ENCODE results near the gene WDFY2. TPM values are rescaled to one million over a fixed set of nuclear protein-coding genes. Genes with fewer than 3 reads are reported as not detected.

WDFY2 gene
- total RNA-seq, 4 donors from 2014 or later = 6.0 to 11.3 (median 9.7) TPM

DNA sequence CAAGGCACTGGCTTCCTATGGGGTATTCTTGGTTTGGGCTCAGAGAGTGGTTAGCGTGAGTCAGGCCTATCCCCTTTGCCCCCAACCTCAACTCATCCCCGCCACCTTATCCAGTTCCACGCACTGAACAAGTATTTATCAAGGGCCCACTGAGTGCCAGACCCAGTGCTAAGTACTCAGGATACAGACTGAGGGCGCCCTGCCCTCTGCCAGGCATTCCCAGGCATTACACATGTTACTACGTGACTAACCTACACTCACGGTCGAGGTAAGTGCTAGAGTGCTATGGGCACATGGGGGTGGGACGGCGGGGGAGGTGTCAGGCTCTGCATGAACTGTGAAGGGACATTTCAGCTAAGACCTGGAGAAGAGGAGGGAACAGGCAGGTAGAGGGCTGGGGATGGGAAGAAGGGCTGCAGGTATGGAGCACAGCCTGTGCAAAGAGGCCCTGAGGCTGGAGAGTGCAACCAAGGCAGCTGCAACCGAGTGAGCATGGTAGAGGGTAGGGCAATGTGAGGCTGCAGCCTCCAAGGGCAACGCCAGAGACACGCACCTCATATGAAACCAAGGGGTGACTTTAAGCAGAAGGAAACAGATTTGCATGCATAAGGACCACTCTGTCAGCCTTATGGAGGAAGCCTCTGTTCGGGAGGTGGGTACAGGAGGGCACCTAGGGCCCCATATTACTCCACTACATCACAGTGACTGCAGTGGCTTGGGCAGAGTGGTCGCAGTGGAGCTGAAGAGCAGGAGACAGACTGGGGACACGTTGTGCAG is 197.2 kb downstream of the WDFY2 start:
- Histone ChIP-seq H3K4me3 (no peak overlapping the region), H3K27ac (no peak overlapping the region), H3K9me3 (no peaks in the 10 kb centered on the region), H3K4me1 (peaks cover 0 to 19% (median 0%) of the 10 kb centered on the region in 4 donors), H3K27me3 (no peaks in the 10 kb centered on the region), H3K36me3 (no peaks in the 10 kb centered on the region)
- peak in 2 of 6 experiments; percentile 24 to 29 for TF ChIP-seq CTCF (IDR thresholded peaks at IDR 0.05)
- no peak for TF ChIP-seq POLR2A (IDR thresholded peaks at IDR 0.05)
- no peak for DNase-seq

GRCh38 chr13:51782026-51782710 is 197.9 kb downstream of the WDFY2 start:
- peak in 1 of 3 donors; percentile 66 for DNase-seq
- Histone ChIP-seq H3K4me3 (no peak overlapping the region), H3K27me3 (no peaks in the 10 kb centered on the region), H3K9me3 (no peaks in the 10 kb centered on the region), H3K36me3 (no peaks in the 10 kb centered on the region), H3K27ac (no peak overlapping the region), H3K4me1 (peaks cover 0 to 22% (median 0%) of the 10 kb centered on the region in 4 donors)
- TF ChIP-seq POLR2A (IDR thresholded peaks at IDR 0.05) (no peak), CTCF (IDR thresholded peaks at IDR 0.05) (no peak)

- Histone ChIP-seq H3K27ac (no peak overlapping the region), H3K4me3 (no peak overlapping the region), H3K36me3 (no peaks in the 10 kb centered on the region), H3K27me3 (no peaks in the 10 kb centered on the region), H3K4me1 (peaks cover 0 to 22% (median 0%) of the 10 kb centered on the region in 4 donors), H3K9me3 (no peaks in the 10 kb centered on the region)
- TF ChIP-seq POLR2A (IDR thresholded peaks at IDR 0.05) (no peak), CTCF (IDR thresholded peaks at IDR 0.05) (no peak)
- no peak for DNase-seq
These were observed 199.3 kb downstream of the WDFY2 start for GRCh38 chr13:51783428-51784094.

DNA sequence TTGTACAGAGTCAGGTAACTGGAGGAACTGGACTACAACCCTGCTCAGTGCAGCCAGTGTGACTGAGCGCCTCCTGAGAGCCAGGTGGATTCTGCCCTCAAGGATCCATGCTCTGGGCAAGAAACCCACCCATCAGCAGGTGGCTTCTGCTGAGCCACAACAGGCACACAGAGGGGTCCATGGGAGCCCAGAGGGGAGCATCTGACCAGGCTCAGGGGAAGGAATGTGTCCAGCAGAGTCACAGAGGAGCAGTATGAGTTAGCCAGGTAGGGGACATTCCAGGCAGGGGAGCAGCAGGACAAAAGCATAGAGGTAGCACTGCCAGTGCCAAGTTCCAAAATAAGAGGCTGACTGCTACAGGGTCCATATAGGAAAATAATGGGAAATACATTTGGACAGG is 199.8 kb downstream of the WDFY2 start:
- no peaks in the 10 kb centered on the region for H3K9me3 ChIP-seq
- no peak overlapping the region for H3K27ac ChIP-seq
- H3K4me1 ChIP-seq = peaks cover 0 to 22% (median 0%) of the 10 kb centered on the region in 4 donors
- TF ChIP-seq POLR2A (IDR thresholded peaks at IDR 0.05) (no peak), CTCF (IDR thresholded peaks at IDR 0.05) (no peak)
- peak in 1 of 3 donors; percentile 40 for DNase-seq
- no peaks in the 10 kb centered on the region for H3K27me3 ChIP-seq
- H3K36me3 ChIP-seq = no peaks in the 10 kb centered on the region
- no peak overlapping the region for H3K4me3 ChIP-seq

- TF ChIP-seq CTCF (IDR thresholded peaks at IDR 0.05) = no peak
- TF ChIP-seq POLR2A (IDR thresholded peaks at IDR 0.05) = no peak
- peaks cover 0 to 22% (median 0%) of the 10 kb centered on the region in 4 donors for H3K4me1 ChIP-seq
- no peak overlapping the region for H3K4me3 ChIP-seq
- H3K27ac ChIP-seq = no peak overlapping the region
- H3K36me3 ChIP-seq = no peaks in the 10 kb centered on the region
- DNase-seq = peak in 1 of 3 donors; percentile 61
- no peaks in the 10 kb centered on the region for H3K27me3 ChIP-seq
- H3K9me3 ChIP-seq = no peaks in the 10 kb centered on the region
These were observed 201.6 kb downstream of the WDFY2 start for GRCh38 chr13:51785712-51786424.
